ENCODE results near the gene EEF1E1.

- TF ChIP-seq, protein P1, sequence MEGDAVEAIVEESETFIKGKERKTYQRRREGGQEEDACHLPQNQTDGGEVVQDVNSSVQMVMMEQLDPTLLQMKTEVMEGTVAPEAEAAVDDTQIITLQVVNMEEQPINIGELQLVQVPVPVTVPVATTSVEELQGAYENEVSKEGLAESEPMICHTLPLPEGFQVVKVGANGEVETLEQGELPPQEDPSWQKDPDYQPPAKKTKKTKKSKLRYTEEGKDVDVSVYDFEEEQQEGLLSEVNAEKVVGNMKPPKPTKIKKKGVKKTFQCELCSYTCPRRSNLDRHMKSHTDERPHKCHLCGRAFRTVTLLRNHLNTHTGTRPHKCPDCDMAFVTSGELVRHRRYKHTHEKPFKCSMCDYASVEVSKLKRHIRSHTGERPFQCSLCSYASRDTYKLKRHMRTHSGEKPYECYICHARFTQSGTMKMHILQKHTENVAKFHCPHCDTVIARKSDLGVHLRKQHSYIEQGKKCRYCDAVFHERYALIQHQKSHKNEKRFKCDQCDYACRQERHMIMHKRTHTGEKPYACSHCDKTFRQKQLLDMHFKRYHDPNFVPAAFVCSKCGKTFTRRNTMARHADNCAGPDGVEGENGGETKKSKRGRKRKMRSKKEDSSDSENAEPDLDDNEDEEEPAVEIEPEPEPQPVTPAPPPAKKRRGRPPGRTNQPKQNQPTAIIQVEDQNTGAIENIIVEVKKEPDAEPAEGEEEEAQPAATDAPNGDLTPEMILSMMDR (IDR thresholded peaks at IDR 0.05): no peak
- TF ChIP-seq POLR2A (IDR thresholded peaks at IDR 0.05): no peak
These were observed 27.2 kb downstream of the EEF1E1 start for GRCh38 chr6:8075185-8075584.
